HEK293 (cell line): ENCODE measurements around the gene C9orf40.

Source experiments
- CTCF ChIA-PET: fragments of 350-600 bp; formaldehyde crosslinking; extraction: SDS; loops from one replicate; lab custom pipeline; 2021; ENCODE audit warnings: antibody characterized with exemption; lab: Yijun Ruan, JAX
- POLR2A ChIA-PET: fragments of 300-600 bp; formaldehyde crosslinking; extraction: SDS; loops from one replicate; lab custom pipeline; 2020; ENCODE audit warnings: antibody characterized with exemption, inconsistent platforms; lab: Yijun Ruan, JAX
- H3K27ac ChIP-seq: fragments of 200-500 bp; sonication (Bioruptor generic); 2 replicates; pipeline ENCODE4 v1.5.1; 2014; ENCODE audit warnings: low read depth, low read length, control low read depth, inconsistent platforms; ENCODE audit errors: extremely low read depth
- H3K36me3 ChIP-seq, 2 experiments: fragments of 200-500 bp in 1 of 2; sonication (Bioruptor generic) in 1 of 2; 1 replicate in 1 of 2; 2 replicates in 1 of 2; pipeline ENCODE4 v1.5.1; 2014 to 2017; ENCODE audit warnings: inconsistent platforms in 2 of 2, low read length in 2 of 2; ENCODE audit not compliant: control insufficient read depth in 2 of 2, insufficient read depth in 1 of 2
- H3K4me1 ChIP-seq: fragments of 200-500 bp; sonication (Bioruptor generic); 2 replicates; pipeline ENCODE4 v1.5.1; 2014; ENCODE audit warnings: mild to moderate bottlenecking, low read length, inconsistent platforms; ENCODE audit not compliant: control insufficient read depth, insufficient read depth
- H3K4me3 ChIP-seq: 2 replicates; pipeline ENCODE4 v1.5.1; 2011; ENCODE audit warnings: low read depth, mild to moderate bottlenecking, control low read depth, low read length, moderate library complexity
- H3K9me3 ChIP-seq: fragments of 200-500 bp; sonication (Bioruptor generic); 2 replicates; pipeline ENCODE4 v1.5.1; 2014; ENCODE audit warnings: low read depth, low read length, inconsistent platforms; ENCODE audit not compliant: control insufficient read depth, insufficient read depth
- KLF9 ChIP-seq: fragments of 450-650 bp; formaldehyde crosslinking; IDR thresholded peaks from 2 replicates; pipeline ENCODE4 v1.5.1; 2016; ENCODE audit warnings: missing biosample characterization, missing genetic modification characterization, low read depth
- MYNN ChIP-seq: fragments of 450-650 bp; formaldehyde crosslinking; IDR thresholded peaks from 2 replicates; pipeline ENCODE4 v1.5.1; 2016; ENCODE audit warnings: missing biosample characterization, missing genetic modification characterization, borderline replicate concordance
- ZBTB17 ChIP-seq: fragments of 450-650 bp; formaldehyde crosslinking; IDR thresholded peaks from 2 replicates; pipeline ENCODE4 v1.5.1; 2016; ENCODE audit warnings: missing biosample characterization, missing genetic modification characterization
- ZNF121 ChIP-seq: fragments of 450-650 bp; formaldehyde crosslinking; IDR thresholded peaks from 2 replicates; pipeline ENCODE4 v1.5.1; 2016; ENCODE audit warnings: missing biosample characterization, missing genetic modification characterization
- ZNF184 ChIP-seq: fragments of 450-650 bp; IDR thresholded peaks from 2 replicates; pipeline ENCODE4 v1.5.1; 2018; ENCODE audit warnings: missing biosample characterization, mild to moderate bottlenecking, missing genetic modification characterization
- ZNF335 ChIP-seq: fragments of 450-650 bp; formaldehyde crosslinking; conservative IDR thresholded peaks from 2 replicates; pipeline ENCODE4 v1.5.1; 2016; ENCODE audit warnings: missing biosample characterization, missing genetic modification characterization
- ZNF341 ChIP-seq: fragments of 450-650 bp; formaldehyde crosslinking; IDR thresholded peaks from 2 replicates; pipeline ENCODE4; 2016; ENCODE audit warnings: low read depth, missing biosample characterization, missing genetic modification characterization
- TF ChIP-seq, protein P1 (sequence below): fragments of 450-650 bp; formaldehyde crosslinking; IDR thresholded peaks from 2 replicates; pipeline ENCODE4 v1.5.1; 2017; ENCODE audit warnings: missing biosample characterization, missing genetic modification characterization
- TF ChIP-seq, protein P2 (sequence below): fragments of 450-650 bp; formaldehyde crosslinking; IDR thresholded peaks from 2 replicates; pipeline ENCODE4 v1.5.1; 2016; ENCODE audit warnings: missing biosample characterization, missing genetic modification characterization

Gene C9orf40

DNA sequence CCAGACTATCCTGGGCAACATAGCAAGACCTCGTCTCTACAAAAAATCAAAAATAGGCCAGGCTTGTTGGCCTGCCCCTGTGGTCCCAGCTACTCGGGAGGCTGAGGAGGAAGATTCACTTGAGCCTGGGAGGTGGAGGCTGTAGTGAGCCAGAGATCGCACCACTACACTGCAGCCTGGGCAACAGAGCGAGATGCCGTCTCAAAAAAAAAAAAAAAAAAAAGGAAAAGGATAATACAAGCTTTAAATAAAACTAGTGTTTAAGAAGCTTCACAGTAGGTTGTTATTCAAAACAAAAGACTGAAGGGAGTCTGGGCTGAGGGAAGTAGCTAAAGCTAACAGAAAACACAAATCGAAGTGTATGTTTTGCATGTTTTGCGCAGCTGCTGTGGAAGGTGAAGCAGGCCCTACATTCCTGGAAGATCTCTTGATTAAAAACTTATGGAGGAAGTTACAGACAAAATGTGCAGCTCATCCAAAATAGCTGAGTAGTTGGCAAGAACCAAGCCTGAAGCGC, 581 bp upstream of the C9orf40 start:
- no peaks in the 10 kb centered on the region for H3K9me3 ChIP-seq
- H3K4me1 ChIP-seq: 0 out of 2 replicates have a peak, but pooled peaks cover 3% of the 10 kb centered on the region
- POLR2A ChIA-PET: interaction anchor here (0.7 to 2.9 kb wide), 7 partner anchors 23 to 225 kb away, joined by 3 to 25 read pairs (median 4); partner anchors contain the start of genes CARNMT1 and NMRK1
- peak overlapping the region; percentile 94 for H3K4me3 ChIP-seq
- no peaks in the 10 kb centered on the region for H3K36me3 ChIP-seq
- peak overlapping the region; percentile 98; the same call in 1 of the 2 replicates for H3K27ac ChIP-seq
- TF ChIP-seq, protein P1, sequence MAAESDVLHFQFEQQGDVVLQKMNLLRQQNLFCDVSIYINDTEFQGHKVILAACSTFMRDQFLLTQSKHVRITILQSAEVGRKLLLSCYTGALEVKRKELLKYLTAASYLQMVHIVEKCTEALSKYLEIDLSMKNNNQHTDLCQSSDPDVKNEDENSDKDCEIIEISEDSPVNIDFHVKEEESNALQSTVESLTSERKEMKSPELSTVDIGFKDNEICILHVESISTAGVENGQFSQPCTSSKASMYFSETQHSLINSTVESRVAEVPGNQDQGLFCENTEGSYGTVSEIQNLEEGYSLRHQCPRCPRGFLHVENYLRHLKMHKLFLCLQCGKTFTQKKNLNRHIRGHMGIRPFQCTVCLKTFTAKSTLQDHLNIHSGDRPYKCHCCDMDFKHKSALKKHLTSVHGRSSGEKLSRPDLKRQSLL: no peak
- TF ChIP-seq ZNF184 (tag by site-specific recombination) (no peak), ZNF121 (tag by site-specific recombination) (peak; percentile 24; the same call in 1 of the 2 replicates), ZNF335 (tag by site-specific recombination) (peak; percentile 22; the same call in 1 of the 2 replicates), ZBTB17 (no peak), KLF9 (tag by site-specific recombination) (no peak)
- CTCF ChIA-PET: interaction anchor here (0.6 to 5.6 kb wide), 5 partner anchors 9 to 180 kb away, joined by 3 to 29 read pairs (median 3); no protein-coding TSS in a partner anchor

DNA sequence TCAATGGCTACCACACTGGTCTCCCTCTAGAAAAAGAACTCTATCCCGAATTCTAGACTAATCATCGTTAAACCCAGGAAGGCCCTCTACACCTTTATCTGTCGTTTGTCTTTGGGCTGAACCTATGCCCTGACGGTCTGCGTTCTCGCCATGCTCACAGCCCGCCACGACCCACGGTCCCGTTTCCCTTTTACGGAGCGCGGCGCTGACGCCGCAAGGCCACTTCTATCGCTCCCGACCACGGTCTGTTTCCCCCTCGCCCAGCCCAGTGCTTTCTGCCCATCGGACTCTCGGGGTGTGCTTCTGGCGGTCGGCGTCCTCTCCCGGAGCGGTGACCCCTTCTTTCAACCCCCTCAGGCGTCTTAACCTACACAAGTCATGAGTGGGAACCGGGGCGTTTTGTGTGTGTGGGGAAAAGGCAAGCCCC, 974 bp downstream of the C9orf40 start:
- Histone ChIP-seq H3K4me3 (peak overlapping the region; percentile 94), H3K4me1 (0 out of 2 replicates have a peak, but pooled peaks cover 3% of the 10 kb centered on the region), H3K36me3 (peaks cover 0 to 4% of the 10 kb centered on the region in 2 experiments; a peak in 1 of 3 replicates), H3K27ac (peak overlapping the region; percentile 62; the same call in 1 of the 2 replicates), H3K9me3 (no peaks in the 10 kb centered on the region)
- TF ChIP-seq, protein P2, sequence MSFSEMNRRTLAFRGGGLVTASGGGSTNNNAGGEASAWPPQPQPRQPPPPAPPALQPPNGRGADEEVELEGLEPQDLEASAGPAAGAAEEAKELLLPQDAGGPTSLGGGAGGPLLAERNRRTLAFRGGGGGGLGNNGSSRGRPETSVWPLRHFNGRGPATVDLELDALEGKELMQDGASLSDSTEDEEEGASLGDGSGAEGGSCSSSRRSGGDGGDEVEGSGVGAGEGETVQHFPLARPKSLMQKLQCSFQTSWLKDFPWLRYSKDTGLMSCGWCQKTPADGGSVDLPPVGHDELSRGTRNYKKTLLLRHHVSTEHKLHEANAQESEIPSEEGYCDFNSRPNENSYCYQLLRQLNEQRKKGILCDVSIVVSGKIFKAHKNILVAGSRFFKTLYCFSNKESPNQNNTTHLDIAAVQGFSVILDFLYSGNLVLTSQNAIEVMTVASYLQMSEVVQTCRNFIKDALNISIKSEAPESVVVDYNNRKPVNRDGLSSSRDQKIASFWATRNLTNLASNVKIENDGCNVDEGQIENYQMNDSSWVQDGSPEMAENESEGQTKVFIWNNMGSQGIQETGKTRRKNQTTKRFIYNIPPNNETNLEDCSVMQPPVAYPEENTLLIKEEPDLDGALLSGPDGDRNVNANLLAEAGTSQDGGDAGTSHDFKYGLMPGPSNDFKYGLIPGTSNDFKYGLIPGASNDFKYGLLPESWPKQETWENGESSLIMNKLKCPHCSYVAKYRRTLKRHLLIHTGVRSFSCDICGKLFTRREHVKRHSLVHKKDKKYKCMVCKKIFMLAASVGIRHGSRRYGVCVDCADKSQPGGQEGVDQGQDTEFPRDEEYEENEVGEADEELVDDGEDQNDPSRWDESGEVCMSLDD (tag by site-specific recombination): no peak
- TF ChIP-seq ZNF335 (tag by site-specific recombination): 0 out of 2 replicates have a peak, but pooled peaks have one; percentile 11
- POLR2A ChIA-PET: interaction anchor here (0.7 to 2.9 kb wide), 4 partner anchors 11 to 136 kb away, joined by 3 to 25 read pairs (median 6); partner anchors contain the start of genes CARNMT1 and NMRK1
- CTCF ChIA-PET: interaction anchor here (0.6 to 5.6 kb wide), 16 partner anchors 13 to 1402 kb away, joined by 3 to 29 read pairs (median 4); partner anchors contain the start of gene TRPM6

DNA sequence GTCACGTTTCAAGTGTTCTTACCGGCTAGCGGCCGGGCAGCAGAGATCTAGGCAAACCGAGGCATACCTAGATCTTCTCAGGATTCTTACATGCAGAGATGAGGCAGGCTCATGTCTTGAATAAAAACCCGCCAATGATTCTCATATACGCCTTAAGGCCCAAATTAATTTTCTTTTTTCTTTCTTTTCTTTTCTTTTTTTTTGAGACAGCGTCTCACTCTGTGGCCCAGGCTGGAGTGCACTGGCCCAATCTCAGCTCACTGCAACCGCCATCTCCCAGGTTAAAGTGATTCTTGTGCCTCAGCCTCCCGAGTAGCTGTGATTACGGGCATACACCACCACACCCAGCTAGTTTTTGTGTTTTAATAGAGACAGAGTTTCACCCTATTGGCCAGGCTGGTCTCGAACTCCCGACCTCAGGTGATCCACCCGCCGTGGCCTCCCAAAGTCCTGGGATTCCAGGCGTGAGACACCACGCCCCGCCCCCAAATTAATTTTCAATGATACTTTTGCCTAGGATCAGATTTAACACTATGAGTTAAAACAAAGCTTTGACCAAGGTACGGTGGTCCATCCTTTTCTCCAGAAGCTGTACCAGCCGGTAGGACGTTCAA, 1.5 kb downstream of the C9orf40 start:
- ChIA-PET POLR2A (interaction anchor here (2.9 kb wide), 1 partner anchor 76 kb away, joined by 25 read pairs; the partner anchor contains the start of gene CARNMT1), CTCF (interaction anchor here (0.7 to 5.6 kb wide), 9 partner anchors 12 to 178 kb away, joined by 3 to 29 read pairs (median 4); no protein-coding TSS in a partner anchor)
- peak; percentile 20; the same call in 1 of the 2 replicates for TF ChIP-seq ZNF335 (tag by site-specific recombination)
- TF ChIP-seq ZNF341 (tag by site-specific recombination): peak; percentile 60
- no peak for TF ChIP-seq MYNN
- H3K27ac ChIP-seq: peak overlapping the region; percentile 62; the same call in 1 of the 2 replicates
- 0 out of 2 replicates have a peak, but pooled peaks cover 3% of the 10 kb centered on the region for H3K4me1 ChIP-seq
- no peaks in the 10 kb centered on the region for H3K9me3 ChIP-seq
- H3K4me3 ChIP-seq: peak overlapping the region; percentile 94
- H3K36me3 ChIP-seq: peaks cover 0 to 4% of the 10 kb centered on the region in 2 experiments; a peak in 1 of 3 replicates
